ENCODE results near the gene TRAF3.
"Not testable (repeated sequence)": the region's sequence is repeated elsewhere in the genome, so short reads cannot be mapped to it uniquely, and the experiment has no call there.

TRAF3 gene

GRCh38 chr14:102829016-102829548 lies 51.8 kb downstream of the TRAF3 start:
- DNase-seq (ENCODE audit: low spot score), result no peak

DNA sequence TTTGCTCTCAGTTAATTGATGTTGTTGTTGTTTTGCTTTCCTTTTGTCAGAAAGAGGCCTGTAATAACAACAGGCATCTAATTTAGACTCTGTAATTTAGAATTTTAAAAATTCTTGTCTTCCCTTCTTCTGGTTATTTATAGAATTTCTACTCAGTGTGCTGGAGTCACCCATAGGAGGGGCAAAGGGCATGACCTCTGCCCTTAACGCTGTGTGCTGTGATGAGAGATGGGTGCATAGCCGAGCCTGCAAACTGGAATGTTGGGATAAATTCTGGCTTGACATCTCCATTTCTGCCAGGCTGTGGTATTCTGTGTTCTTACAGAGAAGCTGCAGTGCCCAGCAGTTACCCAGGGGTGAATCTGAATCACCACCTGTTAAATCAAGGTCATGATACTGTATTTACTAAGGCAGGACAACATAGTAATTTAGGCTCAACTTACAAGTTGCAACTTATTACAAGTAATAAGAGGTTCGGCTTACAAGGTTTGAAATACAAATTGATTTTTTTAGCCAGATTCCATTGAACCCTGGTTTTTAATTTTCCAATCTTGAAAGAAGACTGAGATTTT lies 53.3 kb downstream of the TRAF3 start:
- DNase-seq (ENCODE audit: low spot score), result no peak

DNA sequence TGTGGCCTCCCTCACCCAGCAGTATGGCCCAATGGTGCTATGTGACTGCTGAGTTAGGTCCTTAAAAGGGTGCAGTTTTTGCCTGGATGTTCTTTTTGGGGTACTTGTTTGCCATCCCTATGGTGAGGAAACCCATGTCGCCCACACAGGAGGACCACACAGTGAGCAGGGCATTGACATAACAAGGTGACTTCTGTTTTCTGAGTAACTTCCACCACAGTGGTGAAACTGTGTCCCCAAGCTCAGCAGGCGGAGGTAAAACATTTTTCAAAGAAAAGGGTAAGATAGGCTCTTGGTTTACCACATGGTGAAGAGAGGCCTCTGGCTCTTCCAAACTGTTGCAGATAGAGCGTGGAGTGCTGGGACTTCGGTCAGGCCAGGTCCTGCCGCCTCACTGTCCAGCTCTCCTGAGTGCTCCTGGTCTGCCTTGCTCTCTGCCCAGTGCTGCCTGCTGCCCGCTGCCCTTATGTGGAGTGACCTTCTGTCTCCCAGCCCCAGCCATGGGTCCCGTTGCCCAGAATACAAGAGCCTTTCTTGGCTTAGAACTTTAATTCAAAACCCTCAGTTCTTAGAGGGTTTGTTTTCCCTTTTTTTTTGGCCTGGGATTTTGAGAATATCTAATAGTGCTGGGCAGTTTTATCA lies 54.0 kb downstream of the TRAF3 start:
- DNase-seq (ENCODE audit: low spot score), result no peak

DNA sequence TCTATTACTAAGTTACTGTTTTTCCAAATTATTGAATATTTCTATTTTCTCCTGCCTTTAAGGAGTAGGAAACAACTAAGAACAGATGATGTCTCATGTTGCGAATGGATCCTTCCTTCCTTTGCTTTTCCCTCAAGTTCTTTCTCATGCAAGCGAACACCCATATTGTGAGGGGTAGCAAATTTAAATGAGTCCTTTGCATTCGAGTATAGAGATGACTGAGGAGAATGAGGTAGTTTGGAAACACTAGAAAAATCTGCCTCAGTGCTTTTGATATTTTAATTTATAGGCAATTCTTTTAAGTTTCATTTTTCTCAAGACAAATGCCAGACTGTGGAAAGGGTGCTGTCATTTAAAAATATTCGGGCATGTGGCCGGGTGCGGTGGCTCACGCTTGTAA lies 56.1 kb downstream of the TRAF3 start:
- DNase-seq (ENCODE audit: low spot score), result no peak

GRCh38 chr14:102833991-102834390 lies 56.7 kb downstream of the TRAF3 start:
- no peak for DNase-seq (ENCODE audit: low spot score)

DNA sequence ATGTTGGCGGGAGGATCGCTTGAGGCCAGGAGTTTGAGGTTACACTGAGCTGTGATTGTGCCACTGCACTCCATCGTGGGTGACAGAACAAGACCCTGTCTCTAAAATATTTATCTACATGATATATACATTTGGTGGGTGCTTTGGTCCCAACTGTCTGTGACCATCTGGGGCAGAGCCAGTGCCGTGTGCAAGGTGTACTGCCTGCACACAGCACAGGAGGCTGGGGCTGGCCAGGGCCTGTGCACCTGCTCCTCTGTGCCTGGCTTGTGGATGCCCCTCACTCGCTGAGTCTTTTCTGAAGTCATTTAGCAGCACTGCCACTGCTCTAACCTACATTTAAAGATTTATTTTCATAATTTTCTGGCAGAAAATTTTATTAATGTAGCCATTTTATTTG lies 58.7 kb downstream of the TRAF3 start:
- no peak for DNase-seq (ENCODE audit: low spot score)

DNA sequence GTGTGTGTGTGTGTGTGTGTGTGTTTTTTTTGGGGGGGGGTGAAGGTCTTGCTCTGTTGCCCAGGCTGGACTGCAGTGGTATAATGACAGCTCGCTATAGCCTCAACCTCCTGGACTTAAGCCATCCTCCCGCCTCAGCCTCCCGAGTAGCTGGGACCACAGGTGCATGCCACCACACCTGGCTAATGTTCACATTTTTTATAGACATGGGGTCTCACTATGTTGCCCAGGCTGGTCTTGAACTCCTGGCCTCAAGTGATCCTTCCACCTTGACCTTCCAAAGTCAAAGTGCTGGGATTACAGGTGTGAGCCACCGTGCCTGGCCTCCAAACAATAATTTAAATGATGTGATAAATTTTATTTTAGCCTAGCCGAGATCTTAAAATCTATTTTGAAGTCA lies 59.9 kb downstream of the TRAF3 start:
- not testable (repeated sequence) for DNase-seq (ENCODE audit: low spot score)

- no peak for DNase-seq (ENCODE audit: low spot score)
Measured at GRCh38 chr14:102838501-102838900, 61.3 kb downstream of the TRAF3 start.

- DNase-seq (ENCODE audit: low spot score), result no peak
Measured at GRCh38 chr14:102840115-102840514, 62.9 kb downstream of the TRAF3 start.

- DNase-seq (ENCODE audit: low spot score), result no peak
Measured at GRCh38 chr14:102840771-102841528, 63.7 kb downstream of the TRAF3 start.

DNA sequence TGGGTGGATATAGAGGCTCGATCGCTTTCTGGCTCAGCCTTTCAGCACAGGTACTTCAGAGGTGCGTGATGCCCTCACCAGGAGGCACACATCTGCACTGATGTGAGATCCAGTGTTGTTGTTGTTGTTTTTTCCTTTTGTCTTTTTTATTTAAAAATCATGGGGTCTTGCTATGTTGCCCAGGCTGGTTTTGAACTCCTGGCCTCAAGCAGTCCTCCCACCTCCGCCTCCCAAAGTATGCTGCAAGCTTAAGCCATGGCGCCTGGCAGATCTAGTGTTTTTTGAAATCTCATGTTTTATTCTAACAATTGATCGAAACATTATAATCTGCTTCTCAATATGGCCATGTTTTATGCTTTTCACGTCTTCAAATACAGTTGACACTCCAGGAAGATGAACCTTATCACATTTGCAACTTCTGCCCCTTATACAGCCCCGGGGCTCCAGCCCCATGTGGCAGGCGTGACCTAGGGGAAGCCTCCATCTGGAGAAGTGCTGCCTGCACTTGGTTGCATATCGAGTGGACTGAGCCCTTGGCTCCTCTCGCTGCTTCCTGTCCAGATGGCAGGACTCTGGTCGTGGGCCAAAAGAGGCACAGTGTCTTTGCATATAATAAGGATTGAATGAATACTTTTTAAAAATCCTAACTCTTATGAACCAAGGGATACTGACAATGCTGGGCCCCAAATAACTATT lies 71.7 kb downstream of the TRAF3 start:
- DNase-seq (ENCODE audit: low spot score), result peak; percentile 41

DNA sequence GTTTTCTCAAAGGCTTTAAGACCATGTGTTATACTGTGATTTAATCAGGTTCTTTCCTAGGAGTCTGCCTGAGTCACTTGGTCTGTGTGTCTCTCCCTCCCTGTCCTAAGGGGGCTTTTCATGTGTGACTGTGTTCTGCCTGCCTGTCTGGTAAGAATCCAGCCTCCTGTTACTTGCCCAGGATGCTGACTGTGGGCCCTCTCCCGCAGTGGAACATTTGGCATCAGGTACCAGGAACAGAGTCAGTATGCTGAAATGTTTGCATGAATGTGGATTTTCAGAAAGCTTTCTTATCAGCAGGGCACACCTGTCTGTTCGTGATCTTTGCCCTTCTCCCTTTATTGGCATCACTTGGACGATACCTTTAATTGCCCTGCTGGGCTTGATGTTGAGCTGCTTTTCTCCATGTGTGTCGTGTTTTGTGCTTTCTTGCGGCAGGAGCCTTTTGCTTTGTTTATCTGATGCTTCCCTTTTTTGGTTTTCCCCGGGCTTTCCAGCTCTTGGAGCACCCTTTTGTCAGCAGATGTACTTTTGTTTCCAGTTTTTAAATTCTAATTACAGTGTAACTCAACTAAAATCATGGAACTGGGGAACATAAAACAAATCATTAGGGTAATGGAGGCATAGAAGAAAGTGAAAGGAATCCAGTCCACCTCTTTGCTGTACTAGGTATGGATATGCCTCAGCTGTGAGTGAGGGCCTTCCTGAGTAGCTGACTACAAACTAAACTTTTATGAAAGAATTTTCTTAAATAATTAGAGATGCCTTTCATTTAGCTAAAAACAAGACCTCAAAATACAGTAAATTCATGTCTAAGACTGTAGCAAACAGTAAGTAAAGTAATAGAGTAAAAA lies 72.5 kb downstream of the TRAF3 start:
- peak; percentile 34 for DNase-seq (ENCODE audit: low spot score)

- no peak for DNase-seq (ENCODE audit: low spot score)
Measured at GRCh38 chr14:102853648-102854047, 76.4 kb downstream of the TRAF3 start.

- no peak for DNase-seq (ENCODE audit: low spot score)
Measured at GRCh38 chr14:102854091-102854703, 76.9 kb downstream of the TRAF3 start.

GRCh38 chr14:102856179-102856578 lies 78.9 kb downstream of the TRAF3 start:
- no peak for DNase-seq (ENCODE audit: low spot score)

- DNase-seq (ENCODE audit: low spot score), result no peak
Measured at GRCh38 chr14:102857444-102857843, 80.2 kb downstream of the TRAF3 start.

DNA sequence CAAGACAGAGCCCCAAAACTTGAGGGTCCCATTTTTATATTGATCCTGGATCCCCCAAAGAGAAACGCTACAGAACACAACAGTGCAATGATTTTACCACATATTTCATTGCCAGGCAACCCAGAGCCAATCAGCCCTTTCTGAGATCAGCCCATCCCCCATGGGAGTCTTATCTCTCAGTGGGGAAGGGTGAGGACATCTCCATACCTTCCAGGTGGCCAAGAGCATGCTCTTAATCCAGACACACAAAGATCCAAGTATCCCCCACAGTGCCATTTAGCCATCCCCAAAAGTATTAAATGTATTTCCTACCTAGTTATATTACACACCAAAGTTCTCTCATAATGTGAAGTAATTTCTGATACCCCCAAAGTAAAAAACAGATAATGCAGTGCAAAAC lies 82.7 kb downstream of the TRAF3 start:
- DNase-seq (ENCODE audit: low spot score), result no peak

GRCh38 chr14:102862154-102862773 lies 85.0 kb downstream of the TRAF3 start:
- DNase-seq (ENCODE audit: low spot score), result no peak

- DNase-seq (ENCODE audit: low spot score), result no peak
Measured at GRCh38 chr14:102863381-102863780, 86.1 kb downstream of the TRAF3 start.

GRCh38 chr14:102865916-102866315 lies 88.7 kb downstream of the TRAF3 start:
- DNase-seq (ENCODE audit: low spot score), result not testable (repeated sequence)
